HG03571 (cell line): ENCODE results near the gene CA5A.
"Not testable (repeated sequence)": the region's sequence is repeated elsewhere in the genome, so short reads cannot be mapped to it uniquely, and the experiment has no call there.

Experiments used
- ATAC-seq: cut with Tn5 transposase; IDR thresholded peaks from one replicate; pipeline ENCODE4 v1.9.1; 2021; ENCODE audit not compliant: unreplicated experiment

The CA5A gene

GRCh38 chr16:87949071-87949744 is 12.9 kb upstream of the CA5A start:
- ATAC-seq: no peak

- no peak for ATAC-seq
Measured at GRCh38 chr16:87948735-87949070, 12.4 kb upstream of the CA5A start.

GRCh38 chr16:87948119-87948545 is 11.8 kb upstream of the CA5A start:
- no peak for ATAC-seq

- ATAC-seq: no peak
Measured at GRCh38 chr16:87947356-87948118, 11.2 kb upstream of the CA5A start.

- no peak for ATAC-seq
Measured at GRCh38 chr16:87946596-87947347, 10.4 kb upstream of the CA5A start.

- ATAC-seq: no peak
Measured at GRCh38 chr16:87945351-87946042, 9.2 kb upstream of the CA5A start.

GRCh38 chr16:87942680-87943079 is 6.4 kb upstream of the CA5A start:
- no peak for ATAC-seq

- ATAC-seq: no peak
Measured at GRCh38 chr16:87939562-87940423, 3.5 kb upstream of the CA5A start.

- no peak for ATAC-seq
Measured at GRCh38 chr16:87938412-87938949, 2.2 kb upstream of the CA5A start.

GRCh38 chr16:87937231-87937542 is 858 bp upstream of the CA5A start:
- ATAC-seq: not testable (repeated sequence)

GRCh38 chr16:87936016-87936374 is 334 bp downstream of the CA5A start:
- ATAC-seq: not testable (repeated sequence)

- ATAC-seq: not testable (repeated sequence)
Measured at GRCh38 chr16:87934752-87935425, 1.4 kb downstream of the CA5A start.

- no peak for ATAC-seq
Measured at GRCh38 chr16:87933140-87933495, 3.2 kb downstream of the CA5A start.

GRCh38 chr16:87932475-87933139 is 3.7 kb downstream of the CA5A start:
- ATAC-seq: not testable (repeated sequence)

- no peak for ATAC-seq
Measured at GRCh38 chr16:87931504-87931903, 4.8 kb downstream of the CA5A start.

- no peak for ATAC-seq
Measured at GRCh38 chr16:87930456-87930855, 5.9 kb downstream of the CA5A start.

GRCh38 chr16:87929986-87930385 is 6.3 kb downstream of the CA5A start:
- no peak for ATAC-seq

- no peak for ATAC-seq
Measured at GRCh38 chr16:87927195-87927562, 9.2 kb downstream of the CA5A start.
